GM18861 (cell line): ENCODE data around the gene HJV.
A peak's percentile ranks its signal among the peaks of the same experiment; 100 is the strongest.

Experiments
- ATAC-seq: cut with Tn5 transposase; IDR thresholded peaks from one replicate; pipeline ENCODE4 v1.9.1; 2021; ENCODE audit not compliant: unreplicated experiment

The HJV gene

GRCh38 chr1:145977486-145978470 lies 43.8 kb downstream of the HJV start:
- peak; percentile 29 for ATAC-seq

- ATAC-seq: no peak
These were observed 44.5 kb downstream of the HJV start for GRCh38 chr1:145977016-145977415.

GRCh38 chr1:145975216-145975615 lies 46.3 kb downstream of the HJV start:
- no peak for ATAC-seq

- no peak for ATAC-seq
These were observed 46.8 kb downstream of the HJV start for GRCh38 chr1:145974721-145975120.

GRCh38 chr1:145972580-145972979 lies 49.0 kb downstream of the HJV start:
- ATAC-seq: no peak
